DLD1 (cell line): ENCODE results near the gene ACVR1.

Experiments
- in situ Hi-C: cut with HindIII; loops from 2 replicates; pipeline ENCODE4 v1.10.0; 2017; ENCODE audit warnings: low sequenced_read_pairs

The ACVR1 gene

GRCh38 chr2:157803476-157803875 lies 72.7 kb downstream of the ACVR1 start:
- in situ Hi-C loops, result no loop called here

DNA sequence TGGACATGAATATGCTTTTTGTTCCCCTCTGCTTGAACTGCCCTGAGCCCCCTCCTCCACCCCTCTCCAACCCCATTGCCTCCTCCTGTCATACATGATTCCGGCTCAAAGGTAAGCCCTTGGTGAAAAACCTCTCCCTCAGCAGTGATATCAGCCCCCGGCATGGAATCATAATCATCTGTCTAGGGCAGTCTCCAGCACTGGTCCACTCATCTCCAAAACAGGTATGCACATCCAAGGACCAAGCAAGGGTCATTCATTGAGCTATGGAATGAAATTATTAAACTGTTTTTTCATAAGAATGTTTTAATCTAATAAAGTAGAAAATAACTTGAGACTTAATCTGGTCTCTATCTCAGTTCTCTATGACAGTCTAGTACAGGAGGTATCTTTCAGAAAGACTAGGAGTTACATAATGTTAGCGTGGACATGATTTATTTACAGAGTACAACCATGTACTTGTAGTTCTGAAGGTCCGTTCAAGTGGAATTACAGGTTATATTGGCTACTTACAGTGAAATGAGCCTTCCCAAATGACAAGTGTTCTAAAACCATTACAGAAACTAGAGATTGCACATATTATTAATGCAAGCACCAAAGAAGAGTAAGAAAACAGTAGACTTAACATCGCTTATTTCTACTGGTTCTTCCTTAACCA lies 75.2 kb downstream of the ACVR1 start:
- in situ Hi-C loops, result no loop called here

DNA sequence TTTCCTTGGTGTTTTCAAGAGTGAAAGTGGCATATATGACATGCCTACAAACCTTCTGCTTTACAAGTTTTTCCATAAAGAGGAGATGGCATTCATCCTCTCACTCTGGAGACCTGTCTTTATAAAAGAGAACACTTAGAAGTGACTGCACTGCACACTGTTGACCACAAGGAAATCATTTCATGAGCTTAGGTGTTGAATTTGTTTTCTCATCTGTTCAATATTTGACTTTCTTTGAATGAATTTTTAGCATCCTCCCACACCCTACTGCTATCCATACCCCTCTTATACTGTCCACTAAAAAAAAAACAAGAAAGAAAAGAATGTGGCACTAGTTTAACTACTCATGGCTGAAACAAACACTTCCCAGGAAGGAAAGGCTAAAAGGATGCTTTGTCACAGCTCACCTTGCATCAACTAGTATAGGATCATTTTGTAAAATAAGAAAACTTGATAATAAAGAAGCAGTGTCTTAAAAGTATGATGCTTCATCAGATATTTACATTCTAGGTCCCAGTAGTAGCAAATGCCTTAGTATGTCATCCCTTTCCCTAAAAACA lies 83.0 kb downstream of the ACVR1 start:
- in situ Hi-C loops, result no loop called here

- in situ Hi-C loops, result no loop called here
These were observed 83.6 kb downstream of the ACVR1 start for GRCh38 chr2:157792335-157793052.

DNA sequence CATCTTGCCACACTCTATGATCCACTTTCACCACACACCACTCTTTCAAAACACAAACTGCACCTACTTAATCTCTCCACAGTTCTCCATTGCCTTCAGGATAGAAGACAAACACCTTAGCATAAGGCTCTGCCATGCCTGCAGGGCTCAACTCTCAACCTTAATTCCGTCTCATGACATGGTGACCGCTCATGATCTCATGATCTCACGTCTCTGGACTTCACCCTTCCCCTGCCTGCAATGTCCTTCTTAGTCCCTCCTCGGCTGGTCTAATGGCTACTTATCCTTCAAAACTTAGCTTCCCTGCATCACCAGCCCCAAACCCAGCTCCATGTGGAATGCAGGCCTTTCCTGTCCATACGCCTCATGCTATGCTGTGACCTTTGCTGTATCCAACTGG lies 85.3 kb downstream of the ACVR1 start:
- in situ Hi-C loops, result no loop called here

DNA sequence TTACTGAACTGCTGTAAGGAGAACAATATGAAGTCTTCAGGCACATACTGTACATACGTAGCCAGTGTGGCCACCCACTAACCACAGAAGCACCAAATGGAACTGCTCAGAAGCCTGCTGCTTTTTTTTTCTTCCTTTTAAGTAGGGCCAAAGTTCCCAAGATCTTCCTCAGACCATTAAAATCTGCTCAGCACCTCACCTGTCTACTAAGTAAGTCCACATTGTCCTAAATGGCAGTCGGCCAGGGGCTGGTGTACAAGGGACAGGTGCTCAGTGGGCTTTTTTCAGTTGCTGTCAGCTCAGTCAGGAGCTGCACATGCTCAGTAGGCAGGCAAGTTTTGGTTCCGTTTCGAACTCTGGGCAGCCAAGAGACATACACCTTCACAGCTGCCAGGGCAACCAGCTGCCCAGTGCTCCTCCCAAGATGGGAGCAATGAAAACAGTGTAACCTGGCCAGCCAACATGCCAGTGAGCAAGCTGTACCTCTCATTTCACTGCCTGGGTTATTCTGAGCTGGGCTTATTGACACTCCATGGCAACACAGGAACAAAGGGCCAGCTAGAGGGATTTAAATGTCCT lies 86.1 kb downstream of the ACVR1 start:
- in situ Hi-C loops, result no loop called here

- in situ Hi-C loops, result no loop called here
These were observed 86.9 kb downstream of the ACVR1 start for GRCh38 chr2:157789256-157789655.

GRCh38 chr2:157788201-157788600 lies 87.9 kb downstream of the ACVR1 start:
- in situ Hi-C loops, result no loop called here

GRCh38 chr2:157787364-157787938 lies 88.7 kb downstream of the ACVR1 start:
- in situ Hi-C loops, result no loop called here

DNA sequence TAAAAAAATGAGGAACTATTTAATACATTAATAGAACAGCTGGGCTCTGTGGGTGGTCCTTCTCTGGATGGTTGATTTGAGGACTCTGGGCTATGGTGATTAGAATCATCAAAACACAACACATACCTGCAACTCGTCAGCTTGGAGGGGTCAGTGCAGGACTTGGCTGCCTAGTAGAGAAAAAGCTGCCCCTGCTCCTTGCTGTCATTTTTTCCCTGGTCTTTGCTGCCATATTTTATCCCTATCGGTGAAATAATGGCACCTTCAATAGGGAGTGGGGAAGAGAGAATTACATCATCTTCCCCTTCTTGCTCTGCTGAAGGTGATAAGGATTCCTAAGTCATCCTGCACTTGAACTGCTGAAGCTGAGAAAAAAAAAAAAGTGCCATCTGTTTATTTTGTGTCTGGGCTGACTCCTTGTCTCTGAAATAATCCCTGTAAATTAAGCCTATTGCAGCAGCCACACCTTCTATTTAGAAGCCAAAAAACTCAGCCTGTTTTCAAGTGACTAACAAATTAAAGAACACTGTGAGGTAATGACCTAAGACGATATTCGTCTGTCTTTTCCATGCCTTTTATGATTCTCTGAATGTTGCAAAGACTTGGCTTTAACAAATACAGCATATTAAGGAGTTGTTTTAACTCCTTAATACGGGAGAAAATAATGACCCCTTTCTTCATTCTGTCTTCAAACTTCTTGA lies 89.3 kb downstream of the ACVR1 start:
- in situ Hi-C loops, result no loop called here

DNA sequence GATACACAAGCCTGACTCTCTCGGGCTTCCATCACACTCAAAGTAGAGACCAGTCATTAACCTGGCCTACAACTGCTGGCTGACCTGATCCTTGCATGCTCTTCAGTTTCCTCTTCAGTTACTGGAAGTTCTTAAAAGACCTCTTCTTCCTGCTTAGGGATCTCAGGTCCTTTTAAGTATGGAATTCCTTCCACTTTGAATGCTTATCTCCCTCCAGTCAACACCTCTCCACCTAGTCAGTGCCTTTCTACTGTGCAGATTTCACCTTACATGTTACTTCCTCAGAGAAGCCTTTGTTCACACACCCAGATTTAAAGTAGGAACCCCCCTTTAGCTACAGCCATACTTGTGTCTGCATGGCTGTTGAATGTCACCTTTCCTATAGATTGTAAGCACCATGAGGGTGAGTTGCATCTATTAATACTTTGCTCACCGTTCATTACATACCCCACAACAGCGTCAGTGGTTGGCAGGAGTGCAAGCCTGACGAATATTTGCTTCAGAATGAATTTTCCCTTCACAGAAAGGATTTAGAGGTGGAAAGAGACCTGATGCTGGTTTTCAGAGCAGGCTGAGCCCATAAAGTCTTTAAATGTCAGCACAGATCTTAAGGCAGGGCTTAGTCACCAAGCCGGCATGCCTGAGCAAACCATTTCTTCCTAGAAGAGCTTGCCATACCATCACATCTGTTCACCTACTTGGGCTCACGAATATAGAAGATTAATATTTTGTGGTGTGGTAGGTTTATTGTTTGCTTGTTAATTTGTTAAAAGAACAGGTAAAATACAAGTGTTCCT lies 90.1 kb downstream of the ACVR1 start:
- in situ Hi-C loops, result no loop called here

DNA sequence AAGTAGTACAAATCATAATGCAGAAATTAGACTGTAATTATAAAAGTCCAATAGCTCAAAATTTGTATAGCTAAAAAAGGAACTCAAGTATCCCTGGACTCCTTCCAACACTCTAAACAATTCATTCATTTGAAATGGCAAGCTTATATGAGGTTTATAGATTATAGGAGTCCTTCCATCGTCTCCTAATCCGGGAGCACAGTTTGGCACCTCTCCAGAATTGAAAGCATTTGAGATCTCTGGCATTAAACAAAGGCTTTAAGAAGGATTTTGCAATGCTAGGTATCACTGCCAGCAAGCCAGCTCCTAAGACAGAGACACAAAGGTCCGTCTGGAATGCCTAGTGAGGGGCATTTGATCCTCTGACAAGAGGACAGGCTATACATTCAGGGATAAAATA lies 90.9 kb downstream of the ACVR1 start:
- in situ Hi-C loops, result no loop called here

DNA sequence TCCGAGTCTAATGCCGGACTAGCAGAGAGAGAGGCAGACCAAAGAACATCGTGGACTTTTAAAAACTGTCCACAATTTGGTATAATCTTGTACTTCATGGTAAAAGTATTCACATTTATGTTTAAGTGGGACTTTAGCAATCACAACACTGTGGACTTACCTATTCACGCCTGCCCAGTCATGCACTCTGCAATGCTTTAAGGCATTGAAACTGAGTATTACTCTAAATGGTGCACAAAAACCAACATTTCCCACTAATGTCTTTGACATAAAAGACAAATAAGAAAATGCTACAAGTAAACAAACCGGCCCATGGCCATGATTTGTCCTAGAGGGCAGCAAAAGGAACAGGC lies 91.3 kb downstream of the ACVR1 start:
- in situ Hi-C loops, result no loop called here

DNA sequence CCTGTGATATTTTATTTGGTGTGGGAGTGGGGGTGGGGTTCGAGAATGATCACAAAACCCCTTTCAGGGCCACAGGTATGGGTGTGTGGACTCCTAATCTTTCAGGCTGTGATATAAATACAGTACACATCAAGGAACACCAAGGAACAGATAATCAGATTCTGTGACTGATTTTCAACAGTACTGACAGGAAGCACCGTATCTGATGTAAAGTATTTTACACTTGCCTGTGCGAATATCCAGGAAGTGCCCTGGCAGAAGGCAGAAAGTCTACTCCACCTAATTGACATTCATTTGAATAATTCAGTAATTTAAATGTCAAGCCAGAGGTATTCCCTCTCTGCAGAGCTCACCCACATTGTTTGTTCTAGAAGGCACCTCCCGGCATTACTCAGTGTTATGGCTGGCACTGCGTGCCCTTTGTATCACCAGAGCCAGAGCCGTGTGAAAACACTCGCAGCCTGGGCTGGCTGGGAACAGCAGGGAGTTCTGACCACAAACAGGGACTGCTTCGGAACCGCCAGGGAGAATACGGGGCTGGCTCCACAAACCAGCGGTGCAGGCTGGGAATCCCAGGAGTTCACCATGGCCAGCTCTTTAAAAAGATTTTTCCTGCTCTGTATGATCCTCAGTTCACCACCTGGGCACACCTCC lies 91.8 kb downstream of the ACVR1 start:
- in situ Hi-C loops, result no loop called here

- in situ Hi-C loops, result no loop called here
These were observed 92.9 kb downstream of the ACVR1 start for GRCh38 chr2:157783245-157783644.

DNA sequence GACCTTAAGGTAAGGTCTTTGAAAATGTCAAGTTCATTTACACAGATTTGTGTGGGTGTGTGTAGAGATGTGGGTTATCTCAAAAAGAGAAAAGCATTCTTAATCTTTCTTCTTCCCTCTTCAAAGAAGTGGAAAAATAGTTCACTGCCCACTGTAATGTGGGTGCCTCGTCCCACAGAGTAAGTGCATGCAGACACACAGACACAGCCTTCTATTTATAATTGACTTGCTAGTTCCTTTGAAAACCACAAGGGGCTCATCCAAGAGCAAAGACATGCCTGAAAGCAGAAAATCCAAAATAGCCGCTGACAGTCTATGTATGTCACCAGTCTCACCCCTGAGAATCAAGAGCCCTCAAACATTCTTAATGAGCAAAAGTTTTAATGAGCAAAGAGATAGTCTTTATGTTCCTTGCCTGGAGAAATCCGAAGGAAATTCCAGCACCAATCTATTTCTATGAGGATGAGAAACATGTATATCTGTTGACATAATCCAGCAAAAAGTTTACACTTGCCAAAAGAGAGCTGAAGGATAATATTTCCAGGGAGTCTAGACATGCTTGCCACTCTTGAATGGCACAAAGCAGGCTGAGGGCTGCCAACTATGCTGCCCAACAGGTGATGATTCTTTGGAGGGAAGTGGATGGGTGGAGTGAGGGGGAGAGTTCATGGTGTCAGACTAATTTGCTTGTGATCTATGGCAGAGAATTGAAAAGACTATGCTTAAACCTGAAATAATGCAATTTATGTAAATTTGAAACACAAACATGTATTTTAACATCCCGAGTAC lies 93.9 kb downstream of the ACVR1 start:
- in situ Hi-C loops, result no loop called here

DNA sequence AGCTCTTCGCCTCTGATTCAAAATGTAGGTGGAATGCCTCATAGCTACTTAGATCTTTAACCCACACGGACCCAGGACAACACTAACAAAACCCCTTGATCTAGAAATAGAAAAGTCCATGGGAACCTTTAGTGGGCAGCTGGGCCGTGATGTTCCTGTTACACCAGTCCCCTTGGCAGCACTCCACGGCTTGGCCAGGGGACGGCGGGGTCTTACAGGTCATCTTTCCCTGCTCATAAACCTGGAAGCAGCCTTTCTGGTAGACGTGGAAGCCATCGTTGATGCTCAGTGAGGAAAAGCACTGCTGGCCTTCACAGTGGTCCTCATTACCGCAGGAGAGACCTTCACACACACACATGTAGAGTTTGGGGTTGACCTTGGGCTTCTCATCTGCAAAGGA lies 95.9 kb downstream of the ACVR1 start:
- in situ Hi-C loops, result no loop called here

DNA sequence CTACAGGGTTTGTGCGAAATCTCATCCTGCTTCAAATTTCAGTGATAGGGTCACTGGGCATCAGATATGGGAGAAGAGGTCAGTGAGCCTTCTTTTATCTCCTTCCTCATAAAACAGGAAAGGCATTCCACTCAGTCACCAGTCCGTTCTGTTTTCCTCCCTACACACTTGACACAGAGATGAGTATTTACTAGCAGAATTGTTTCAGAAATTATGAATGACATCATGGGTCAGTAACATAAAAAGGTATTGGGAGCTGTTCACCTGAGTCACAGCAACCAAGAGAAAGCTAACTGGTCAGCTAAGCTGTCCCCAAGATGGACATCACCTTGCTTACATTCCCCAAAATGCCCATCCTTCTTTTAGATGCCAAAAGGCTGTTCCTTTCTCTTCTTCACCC lies 96.3 kb downstream of the ACVR1 start:
- in situ Hi-C loops, result no loop called here

GRCh38 chr2:157777427-157777826 lies 98.7 kb downstream of the ACVR1 start:
- in situ Hi-C loops, result no loop called here
